B cell (primary cell): ENCODE measurements around the gene RNF167.

Experiments used
- CTCF ChIP-seq: fragments of 200-600 bp; IDR thresholded peaks from one replicate; pipeline ENCODE4 v1.8.0; 2022; ENCODE audit warnings: antibody characterized with exemption, mild to moderate bottlenecking
- EZH2 ChIP-seq: IDR thresholded peaks from 2 replicates; pipeline ENCODE4 v1.6.1; 2012; ENCODE audit warnings: borderline replicate concordance, low read depth, mild to moderate bottlenecking, moderate library complexity, low read length; ENCODE audit not compliant: insufficient read depth, poor library complexity, severe bottlenecking

- TF ChIP-seq EZH2 (no peak), CTCF (no peak)
Measured at GRCh38 chr17:4950075-4950745, 10.1 kb downstream of the RNF167 start.
